ENCODE measurements around the gene CPNE6.
"Not testable (repeated sequence)": the region's sequence is repeated elsewhere in the genome, so short reads cannot be mapped to it uniquely, and the experiment has no call there.

The CPNE6 gene

GRCh38 chr14:24042746-24043145 lies 28.6 kb upstream of the CPNE6 start:
- Histone ChIP-seq H3K36me3 (ENCODE audit: control insufficient read depth, insufficient read depth, low read length) (no peaks in the 10 kb centered on the region), H3K27me3 (ENCODE audit: control insufficient read depth, insufficient read depth, low read length) (no peaks in the 10 kb centered on the region), H3K4me3 (ENCODE audit: low read depth, low read length) (no peak overlapping the region), H3K79me2 (no peaks in the 10 kb centered on the region), H3K9ac (no peak overlapping the region), H3K9me3 (ENCODE audit: control insufficient read depth, low read length) (no peaks in the 10 kb centered on the region), H3K4me1 (peaks cover under 1% of the 10 kb centered on the region), H3K4me2 (ENCODE audit: low read length) (no peak overlapping the region), H2AFZ (no peak overlapping the region), H3K27ac (no peak overlapping the region)
- TF ChIP-seq CTCF (IDR thresholded peaks at IDR 0.05), result no peak

- peaks cover 11% of the 10 kb centered on the region for H3K4me1 ChIP-seq
- H3K4me2 ChIP-seq (ENCODE audit: low read length); H3K9ac ChIP-seq; H2AFZ ChIP-seq; H3K4me3 ChIP-seq (ENCODE audit: low read depth, low read length); H3K27ac ChIP-seq; H3K79me2 ChIP-seq; H3K36me3 ChIP-seq (ENCODE audit: control insufficient read depth, insufficient read depth, low read length); H3K27me3 ChIP-seq (ENCODE audit: control insufficient read depth, insufficient read depth, low read length); H3K9me3 ChIP-seq (ENCODE audit: control insufficient read depth, low read length): not testable (repeated sequence)
Observed at GRCh38 chr14:24049002-24049401, 22.4 kb upstream of the CPNE6 start.

- H3K36me3 ChIP-seq (ENCODE audit: control insufficient read depth, insufficient read depth, low read length); H3K9me3 ChIP-seq (ENCODE audit: control insufficient read depth, low read length); H3K4me2 ChIP-seq (ENCODE audit: low read length); H3K9ac ChIP-seq; H3K79me2 ChIP-seq; H3K27me3 ChIP-seq (ENCODE audit: control insufficient read depth, insufficient read depth, low read length); H2AFZ ChIP-seq; H3K4me3 ChIP-seq (ENCODE audit: low read depth, low read length): not testable (repeated sequence)
- H3K27ac ChIP-seq, result peak overlapping the region; percentile 72
- peaks cover 11% of the 10 kb centered on the region for H3K4me1 ChIP-seq
Observed at GRCh38 chr14:24050753-24051152, 20.6 kb upstream of the CPNE6 start.

GRCh38 chr14:24051176-24051788 lies 20.1 kb upstream of the CPNE6 start:
- Histone ChIP-seq H3K27ac (peak overlapping the region; percentile 72), H3K9me3 (ENCODE audit: control insufficient read depth, low read length) (no peaks in the 10 kb centered on the region), H3K9ac (peak overlapping the region; percentile 43), H3K79me2 (no peaks in the 10 kb centered on the region), H3K4me2 (ENCODE audit: low read length) (peak overlapping the region; percentile 81), H3K4me1 (peaks cover 11% of the 10 kb centered on the region), H3K36me3 (ENCODE audit: control insufficient read depth, insufficient read depth, low read length) (no peaks in the 10 kb centered on the region), H3K4me3 (ENCODE audit: low read depth, low read length) (peak overlapping the region; percentile 62), H3K27me3 (ENCODE audit: control insufficient read depth, insufficient read depth, low read length) (no peaks in the 10 kb centered on the region), H2AFZ (peak overlapping the region; percentile 88)
- no peak for TF ChIP-seq CTCF (IDR thresholded peaks at IDR 0.05)

GRCh38 chr14:24051789-24052655 lies 19.3 kb upstream of the CPNE6 start, which contains the start of gene CARMIL3:
TSS of gene CARMIL3 (plus strand) at chr14:24052009. CDS start at chr14:24052154, 145 bp downstream.
- Histone ChIP-seq H2AFZ (peak within 1 kb of the TSS; percentile 88), H3K27ac (peak within 1 kb of the TSS; percentile 72), H3K79me2 (no peaks in the 10 kb centered on the region), H3K9ac (peak within 1 kb of the TSS; percentile 43), H3K36me3 (ENCODE audit: control insufficient read depth, insufficient read depth, low read length) (no peaks in the 10 kb centered on the region), H3K4me2 (ENCODE audit: low read length) (peak within 1 kb of the TSS; percentile 81), H3K4me1 (peaks cover 11% of the 10 kb centered on the region), H3K27me3 (ENCODE audit: control insufficient read depth, insufficient read depth, low read length) (no peaks in the 10 kb centered on the region), H3K4me3 (ENCODE audit: low read depth, low read length) (peak within 1 kb of the TSS; percentile 62), H3K9me3 (ENCODE audit: control insufficient read depth, low read length) (no peaks in the 10 kb centered on the region)
- no peak for TF ChIP-seq CTCF (IDR thresholded peaks at IDR 0.05)

Measured in parathyroid adenoma (tissue), 2 donors.